ENCODE measurements around the gene TM7SF3.

DNA sequence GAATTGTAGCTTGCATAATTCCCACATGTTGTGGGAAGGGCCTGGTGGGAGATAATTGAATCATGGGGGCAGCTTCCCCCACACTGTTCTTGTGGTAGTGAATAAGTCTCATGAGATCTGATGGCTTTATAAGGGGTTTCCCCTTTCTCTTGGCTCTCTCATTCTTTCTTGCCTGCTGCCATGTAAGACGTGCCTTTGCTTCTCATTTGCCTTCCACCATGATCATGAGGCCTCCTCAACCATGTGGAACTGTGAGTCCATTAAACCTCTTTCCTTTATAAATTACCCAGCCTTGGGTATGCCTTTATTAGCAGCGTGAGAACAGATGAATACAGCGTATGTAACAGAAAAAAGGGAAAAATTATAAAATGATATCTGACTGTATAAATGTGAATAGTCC lies 47.1 kb upstream of the TM7SF3 start:
- TF ChIP-seq, protein P1, sequence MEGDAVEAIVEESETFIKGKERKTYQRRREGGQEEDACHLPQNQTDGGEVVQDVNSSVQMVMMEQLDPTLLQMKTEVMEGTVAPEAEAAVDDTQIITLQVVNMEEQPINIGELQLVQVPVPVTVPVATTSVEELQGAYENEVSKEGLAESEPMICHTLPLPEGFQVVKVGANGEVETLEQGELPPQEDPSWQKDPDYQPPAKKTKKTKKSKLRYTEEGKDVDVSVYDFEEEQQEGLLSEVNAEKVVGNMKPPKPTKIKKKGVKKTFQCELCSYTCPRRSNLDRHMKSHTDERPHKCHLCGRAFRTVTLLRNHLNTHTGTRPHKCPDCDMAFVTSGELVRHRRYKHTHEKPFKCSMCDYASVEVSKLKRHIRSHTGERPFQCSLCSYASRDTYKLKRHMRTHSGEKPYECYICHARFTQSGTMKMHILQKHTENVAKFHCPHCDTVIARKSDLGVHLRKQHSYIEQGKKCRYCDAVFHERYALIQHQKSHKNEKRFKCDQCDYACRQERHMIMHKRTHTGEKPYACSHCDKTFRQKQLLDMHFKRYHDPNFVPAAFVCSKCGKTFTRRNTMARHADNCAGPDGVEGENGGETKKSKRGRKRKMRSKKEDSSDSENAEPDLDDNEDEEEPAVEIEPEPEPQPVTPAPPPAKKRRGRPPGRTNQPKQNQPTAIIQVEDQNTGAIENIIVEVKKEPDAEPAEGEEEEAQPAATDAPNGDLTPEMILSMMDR (IDR thresholded peaks at IDR 0.05; ENCODE audit: low read depth, low read length) = no peak
- TF ChIP-seq, protein P2, sequence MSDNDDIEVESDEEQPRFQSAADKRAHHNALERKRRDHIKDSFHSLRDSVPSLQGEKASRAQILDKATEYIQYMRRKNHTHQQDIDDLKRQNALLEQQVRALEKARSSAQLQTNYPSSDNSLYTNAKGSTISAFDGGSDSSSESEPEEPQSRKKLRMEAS (IDR thresholded peaks at IDR 0.05; ENCODE audit: low read depth, low read length) = no peak
- TF ChIP-seq POLR2A (IDR thresholded peaks at IDR 0.05; ENCODE audit: extremely low read depth, insufficient read length) (no peak), MYC (IDR thresholded peaks at IDR 0.05; ENCODE audit: low read depth, low read length) (no peak)

All from NB4 (cell line).